HG02798 (cell line): ENCODE results near the gene CARTPT.

Experiments
- ATAC-seq: cut with Tn5 transposase; IDR thresholded peaks from one replicate; pipeline ENCODE4 v1.9.1; 2021; ENCODE audit warnings: mild to moderate bottlenecking; ENCODE audit not compliant: unreplicated experiment, poor library complexity

The CARTPT gene

DNA sequence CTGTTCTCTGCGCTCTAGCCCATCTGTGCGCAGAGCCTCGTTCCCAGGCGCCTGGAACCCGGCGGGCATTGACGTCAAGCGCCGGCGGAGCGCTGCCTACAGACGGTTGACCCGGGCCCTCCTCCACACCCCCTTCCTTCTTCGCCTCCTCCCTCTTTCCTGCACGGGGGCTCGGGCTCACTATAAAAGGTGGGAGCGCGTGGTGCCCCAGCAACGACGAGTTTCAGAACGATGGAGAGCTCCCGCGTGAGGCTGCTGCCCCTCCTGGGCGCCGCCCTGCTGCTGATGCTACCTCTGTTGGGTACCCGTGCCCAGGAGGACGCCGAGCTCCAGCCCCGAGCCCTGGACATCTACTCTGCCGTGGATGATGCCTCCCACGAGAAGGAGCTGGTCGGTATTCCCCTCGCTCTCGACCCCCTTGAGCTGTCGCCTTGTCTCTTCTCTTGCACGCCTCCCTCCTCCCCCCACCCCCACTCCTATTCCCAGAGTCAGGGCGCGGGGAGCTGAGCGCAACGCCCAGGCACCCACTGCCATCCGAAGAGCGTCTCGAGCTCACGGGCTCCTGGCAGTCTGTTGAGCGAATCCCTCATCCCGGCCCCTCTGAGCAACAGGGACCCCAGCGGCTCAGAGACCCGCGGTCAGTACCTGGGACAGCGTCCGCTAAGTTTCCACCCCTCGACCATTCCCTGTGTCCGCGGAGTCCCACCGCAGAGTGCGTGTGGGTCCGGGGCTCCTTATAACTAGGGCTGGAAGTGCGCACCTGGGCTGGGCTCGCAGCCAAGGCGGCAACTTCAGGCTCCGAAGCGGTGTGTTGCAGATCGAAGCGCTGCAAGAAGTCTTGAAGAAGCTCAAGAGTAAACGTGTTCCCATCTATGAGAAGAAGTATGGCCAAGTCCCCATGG, at the start of gene CARTPT:
Gene CARTPT, plus strand, starts transcription at position 213 of the 902 bp plus-strand sequence. Its CDS starts 19 bp downstream, at position 232.
- no peak for ATAC-seq

DNA sequence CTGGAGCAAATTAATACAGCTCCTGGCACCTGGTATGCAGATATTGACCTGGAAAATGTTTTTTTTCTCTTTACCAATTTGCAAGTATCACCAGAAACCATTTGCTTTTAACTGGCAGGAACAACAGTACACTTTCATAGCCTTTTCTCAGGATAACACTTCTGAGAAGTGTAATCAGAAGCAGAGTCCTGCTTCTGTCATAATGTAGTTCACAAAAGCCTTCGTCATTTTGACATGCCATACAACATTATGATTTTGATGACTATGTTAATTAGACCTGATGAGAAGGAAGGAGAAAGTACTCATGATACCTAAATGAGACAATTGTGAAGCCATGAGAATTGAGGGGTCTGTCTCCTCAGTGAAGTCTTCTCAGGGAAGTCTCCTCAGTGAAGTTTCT, 41.1 kb upstream of the CARTPT start:
- ATAC-seq, result no peak

DNA sequence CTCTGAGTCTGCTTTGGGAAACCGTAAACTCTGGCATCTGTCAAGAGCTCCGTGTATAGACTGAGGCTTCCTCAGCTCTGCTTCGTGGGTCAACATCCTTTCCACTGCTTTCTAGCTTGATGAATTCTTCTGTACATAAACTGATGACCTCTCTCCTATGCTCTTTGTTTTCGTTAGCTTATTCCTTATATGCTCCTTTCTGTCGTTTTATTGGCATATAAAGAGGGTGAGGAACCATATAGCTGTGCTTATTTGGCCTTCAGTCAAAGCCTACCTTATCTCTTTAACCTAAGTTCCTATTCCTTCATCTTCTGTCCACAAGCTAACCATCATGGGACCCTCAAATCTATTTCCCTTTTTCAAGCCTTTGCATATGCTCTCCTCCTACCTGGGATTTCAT, 39.4 kb upstream of the CARTPT start:
- ATAC-seq, result no peak

DNA sequence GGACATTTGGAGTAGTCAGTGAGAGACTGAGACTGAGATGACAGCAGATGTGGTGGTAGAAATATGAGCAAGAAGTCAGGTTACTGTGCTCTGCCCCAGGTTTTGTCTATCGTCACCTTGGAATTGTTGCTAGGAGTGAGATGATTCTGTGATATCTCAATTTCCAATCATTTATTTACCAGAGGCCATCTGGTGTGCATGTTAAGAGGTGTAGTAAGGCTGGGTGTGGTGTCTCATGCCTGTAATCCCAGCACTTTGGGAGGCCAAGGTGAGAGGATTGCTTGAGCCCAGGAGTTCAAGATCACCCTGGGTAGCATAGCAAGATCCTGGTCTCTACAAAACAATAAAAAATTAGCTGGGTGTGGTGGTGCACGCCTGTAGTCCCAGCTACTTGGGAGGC, 38.6 kb upstream of the CARTPT start:
- ATAC-seq, result no peak

DNA sequence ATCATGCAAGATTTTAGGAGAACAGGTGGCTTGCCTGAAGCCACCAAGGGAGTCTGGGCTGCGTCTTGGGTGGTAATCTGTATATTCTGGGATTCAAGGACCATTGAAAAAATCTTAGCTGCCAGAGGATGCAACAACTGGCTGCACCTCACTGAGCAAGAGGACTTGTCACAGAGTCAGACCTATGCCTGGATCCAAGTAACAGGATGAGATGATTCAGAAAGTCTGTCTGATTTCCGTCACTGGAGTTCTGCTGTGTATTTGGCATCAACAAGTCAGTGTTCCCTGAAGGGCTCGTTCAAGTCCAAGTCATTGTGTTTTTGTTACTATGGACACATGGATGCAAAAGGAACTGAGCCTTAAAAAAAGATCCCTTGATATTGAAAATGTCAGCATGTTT, 37.8 kb upstream of the CARTPT start:
- no peak for ATAC-seq

DNA sequence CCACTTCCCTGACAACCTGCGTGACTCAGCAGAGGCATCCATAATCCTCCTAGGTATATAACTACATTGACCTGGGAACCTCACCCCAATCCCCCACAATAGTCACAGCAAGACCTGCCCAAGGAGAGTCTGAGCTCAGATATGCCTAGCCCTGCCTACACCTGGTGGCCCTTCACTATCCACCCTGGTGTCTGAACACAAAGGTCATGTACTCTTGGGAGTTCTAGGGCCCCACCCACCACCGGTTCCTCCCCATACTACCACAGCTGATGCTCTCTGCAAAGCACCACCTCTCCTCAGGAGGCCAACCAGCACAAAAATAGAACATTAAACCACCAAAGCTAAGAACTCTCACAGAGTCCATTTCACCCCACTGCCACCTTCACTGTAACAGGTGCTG, 34.8 kb upstream of the CARTPT start:
- no peak for ATAC-seq

DNA sequence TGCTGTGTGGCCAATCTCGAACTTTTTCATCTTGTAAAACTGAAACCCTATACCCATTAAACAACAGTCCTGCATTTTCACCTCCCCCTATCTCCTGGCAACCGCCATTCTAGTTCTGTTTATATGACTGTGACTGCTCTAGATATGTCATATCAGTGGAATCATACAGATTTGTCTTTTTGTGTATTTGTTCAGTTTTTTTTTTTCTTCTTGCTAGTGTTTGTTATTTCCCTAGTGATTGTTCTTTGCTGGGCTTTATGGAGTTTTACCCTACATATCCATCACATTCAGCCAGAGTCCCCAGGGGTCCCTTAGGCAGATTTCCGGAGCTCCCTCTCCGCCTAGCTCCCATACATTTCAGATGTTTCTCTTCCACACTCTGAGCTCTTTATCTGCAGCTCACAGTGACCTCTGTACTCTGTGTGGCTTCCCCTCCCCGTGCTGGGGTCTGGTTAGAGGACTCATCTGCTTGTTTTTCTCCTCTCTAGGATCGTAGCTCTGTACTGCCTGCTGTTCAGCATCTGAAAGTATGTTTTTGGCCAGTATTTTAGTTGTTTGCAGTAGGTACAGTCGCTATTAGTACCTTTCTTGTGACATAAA, 25.1 kb upstream of the CARTPT start:
- no peak for ATAC-seq

DNA sequence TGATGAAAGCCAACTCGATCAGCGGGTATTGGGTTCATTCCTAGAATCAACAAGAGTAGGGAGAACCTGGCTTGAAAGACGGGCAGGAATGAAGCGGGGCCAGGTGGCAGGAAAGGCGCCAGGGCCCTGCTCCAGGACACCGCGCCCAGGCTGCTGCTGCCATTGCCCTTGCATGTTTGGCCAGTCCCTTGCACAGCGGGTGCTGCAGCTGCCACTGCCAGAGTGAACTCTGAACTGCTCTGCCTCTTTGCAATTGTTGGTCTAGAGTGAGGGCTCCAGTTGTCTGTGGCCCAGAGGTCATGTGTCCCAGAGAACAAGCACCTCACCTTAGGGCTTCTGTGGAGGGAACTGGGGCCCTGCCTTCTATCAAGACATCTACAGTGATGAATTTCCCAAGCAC, 24.0 kb upstream of the CARTPT start:
- ATAC-seq, result no peak

DNA sequence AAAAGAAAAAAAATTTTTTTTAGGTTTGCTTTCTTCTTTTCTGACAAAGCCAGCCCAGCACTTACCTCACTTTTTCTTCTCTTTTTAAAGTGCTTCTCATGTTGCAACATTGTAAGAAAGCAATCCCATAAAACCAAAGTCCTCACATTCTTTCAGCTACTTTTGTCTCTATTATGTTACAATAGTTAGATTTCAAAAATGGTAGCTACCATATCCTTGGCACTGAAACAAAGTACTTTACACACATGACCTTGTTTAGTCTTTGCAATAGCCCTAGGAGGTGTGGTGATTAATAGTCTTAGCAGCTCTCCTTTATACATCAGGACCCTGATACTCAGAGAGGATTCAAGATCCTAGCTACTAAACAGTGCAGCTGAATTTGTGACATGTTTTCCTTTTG, 23.5 kb upstream of the CARTPT start:
- no peak for ATAC-seq

DNA sequence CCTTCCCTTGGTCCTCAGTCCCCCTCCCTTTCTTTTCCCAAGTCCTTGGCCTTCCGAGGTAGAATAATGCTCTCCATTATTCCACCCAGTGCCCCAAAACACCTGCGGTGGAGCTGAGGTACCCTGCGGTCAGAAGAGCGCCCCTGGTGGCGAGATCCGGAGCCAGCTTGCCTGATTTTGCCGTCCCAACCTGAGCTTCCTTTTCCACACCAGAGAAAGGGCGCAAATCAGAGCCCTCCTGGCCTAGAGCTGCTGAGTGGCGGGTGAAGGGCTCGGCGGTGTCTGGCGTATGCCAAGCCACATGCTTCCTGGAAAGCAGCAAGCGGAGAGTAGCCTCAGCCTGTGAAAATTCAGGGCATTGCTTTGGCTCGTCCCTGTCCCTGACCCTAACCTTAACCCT, 21.1 kb upstream of the CARTPT start:
- no peak for ATAC-seq

DNA sequence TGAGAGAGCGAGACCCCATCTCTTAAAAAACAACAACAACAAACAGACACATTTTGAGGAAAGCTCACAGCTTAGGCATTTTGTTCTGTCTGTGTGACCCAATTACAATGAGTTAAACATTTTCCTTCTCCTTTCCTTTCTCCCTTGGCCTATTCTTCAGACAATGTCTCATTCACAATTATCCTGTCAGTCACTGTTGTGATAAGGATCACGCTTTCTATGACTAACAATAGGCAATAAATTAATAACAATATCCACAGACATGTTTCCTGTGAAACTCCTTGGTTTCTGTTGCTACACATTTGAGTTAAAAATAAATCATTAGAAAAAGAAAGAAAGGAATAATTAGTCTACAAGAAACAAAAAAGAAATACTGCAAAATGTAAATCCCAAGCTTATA, 19.8 kb upstream of the CARTPT start:
- no peak for ATAC-seq

DNA sequence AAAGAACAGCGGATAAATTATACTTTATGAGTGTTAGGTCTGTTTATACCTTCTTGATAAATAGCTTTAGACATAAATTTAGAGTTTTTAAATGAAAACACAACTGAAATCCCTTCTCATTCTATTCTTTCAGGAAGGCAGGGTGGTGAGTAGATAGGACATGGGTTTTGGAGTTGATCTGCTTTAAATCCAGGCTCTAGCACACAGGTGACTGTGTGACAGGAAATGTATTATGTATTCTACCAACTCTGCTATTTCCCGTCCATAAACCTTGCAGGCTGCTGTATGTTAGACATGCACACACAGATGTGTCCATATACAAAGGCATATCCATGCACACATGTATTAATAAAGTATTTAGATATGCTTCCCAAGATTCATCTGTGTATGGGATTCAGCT, 19.3 kb upstream of the CARTPT start:
- no peak for ATAC-seq

DNA sequence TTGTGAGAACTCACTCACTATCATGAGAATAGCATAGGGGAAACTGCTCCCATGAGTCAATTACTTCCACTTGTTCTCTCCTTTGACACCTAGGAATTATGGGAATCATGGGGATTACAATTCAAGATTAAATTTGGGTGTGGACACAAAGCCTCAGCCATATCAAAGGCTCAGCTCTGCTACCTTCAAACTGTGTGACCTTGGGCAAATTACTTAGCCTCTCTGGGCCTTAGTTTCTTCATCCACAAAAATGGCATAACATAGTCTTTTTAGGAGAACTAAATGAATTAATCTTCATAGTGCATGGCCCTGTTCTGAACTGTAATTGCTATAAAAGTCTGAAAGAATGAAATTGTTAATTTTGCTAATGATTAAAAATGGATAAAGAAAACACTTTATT, 18.3 kb upstream of the CARTPT start:
- no peak for ATAC-seq

DNA sequence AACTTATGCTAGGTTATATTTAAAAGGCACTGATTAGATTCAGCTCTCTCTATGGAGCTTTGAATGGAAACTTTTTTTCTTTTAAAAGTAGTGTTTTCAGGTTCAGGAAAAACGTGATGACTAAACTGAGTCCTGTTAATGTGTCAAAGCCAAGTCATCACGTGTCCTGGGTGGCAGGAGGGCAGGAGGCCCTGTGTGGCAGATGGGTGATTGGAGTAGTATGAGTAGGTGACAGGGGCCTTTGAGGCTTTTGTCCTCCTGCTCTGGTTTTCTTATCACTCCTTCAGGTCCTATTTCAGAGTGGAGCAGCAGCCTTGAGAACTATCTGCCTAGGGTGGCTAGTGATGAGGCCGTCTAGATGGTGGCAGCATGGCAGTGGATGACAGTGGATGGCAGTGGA, 17.7 kb upstream of the CARTPT start:
- ATAC-seq, result no peak

DNA sequence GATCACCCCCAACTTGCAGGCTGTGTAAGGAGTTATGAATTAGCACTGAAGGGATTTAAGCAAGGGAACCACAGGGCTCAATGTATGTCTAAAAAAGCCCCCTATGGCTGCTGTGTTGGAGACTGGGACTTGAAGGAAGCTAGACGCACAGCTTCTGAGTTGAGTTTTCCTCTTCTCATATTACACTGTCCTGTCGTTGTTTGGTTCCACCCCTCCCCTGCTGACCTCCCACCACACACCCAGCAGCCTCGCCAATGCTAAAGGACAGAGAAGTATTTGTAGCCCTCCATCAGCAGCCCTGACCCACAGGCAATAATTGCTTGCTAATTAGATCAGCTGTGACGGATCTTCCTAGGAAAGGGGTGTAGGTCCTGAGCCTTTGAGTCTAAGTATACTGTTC, 15.1 kb upstream of the CARTPT start:
- no peak for ATAC-seq

DNA sequence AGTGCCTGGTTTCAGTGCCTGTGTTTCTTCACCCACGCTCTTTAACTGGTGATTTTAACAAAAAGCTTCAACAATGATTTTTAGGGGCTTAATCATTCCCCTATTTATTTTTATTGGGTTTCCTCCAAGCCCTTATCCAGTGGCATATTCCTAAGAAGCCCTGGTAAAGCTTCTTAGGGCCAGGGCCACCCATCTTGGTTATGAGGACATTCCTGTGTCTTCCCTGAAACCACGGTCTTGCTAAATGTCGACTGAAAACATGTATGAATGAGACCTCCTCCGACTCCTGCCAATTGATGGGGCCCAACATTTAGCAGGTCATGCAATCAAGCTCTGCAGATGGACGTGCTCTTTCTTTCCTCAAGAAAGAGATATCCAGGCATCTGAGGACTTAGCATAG, 13.7 kb upstream of the CARTPT start:
- ATAC-seq, result no peak

DNA sequence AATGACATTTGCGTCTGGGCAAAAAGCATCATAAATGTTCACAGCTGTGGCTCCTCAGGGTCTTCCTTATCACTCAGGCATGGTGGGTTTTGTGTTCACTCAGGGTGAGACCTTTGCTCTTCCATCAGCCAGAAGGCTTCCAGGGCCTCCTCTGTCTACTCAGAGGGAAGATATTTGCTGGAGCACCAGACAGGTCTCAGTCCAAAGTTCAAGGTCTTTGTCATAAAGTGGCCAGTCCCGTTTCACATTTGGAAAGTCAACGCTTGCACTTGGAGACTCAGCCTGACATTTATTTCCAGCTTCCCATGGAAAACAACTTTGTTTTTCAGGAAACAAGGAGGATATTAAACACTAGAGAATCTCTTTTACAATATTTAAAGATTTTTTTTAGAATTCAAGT, 12.2 kb upstream of the CARTPT start:
- no peak for ATAC-seq

DNA sequence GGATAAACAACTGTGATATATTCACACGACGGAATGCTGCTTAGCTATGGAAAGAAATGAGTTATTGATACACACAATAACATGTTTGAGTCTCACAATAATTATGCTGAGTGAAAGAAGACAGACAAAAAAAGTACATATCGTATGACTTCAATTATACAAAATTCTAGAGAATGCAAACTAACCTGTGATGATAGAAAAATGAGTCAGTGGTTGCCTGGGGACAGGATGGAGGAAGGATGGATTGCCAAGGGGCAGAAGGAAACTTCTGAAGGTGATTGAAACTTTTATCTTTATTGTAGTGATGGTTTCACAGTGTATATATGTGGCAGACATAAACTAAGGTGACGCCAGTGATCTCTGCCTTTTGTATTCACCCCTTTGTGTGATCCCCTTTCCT, 7.5 kb upstream of the CARTPT start:
- ATAC-seq, result no peak

DNA sequence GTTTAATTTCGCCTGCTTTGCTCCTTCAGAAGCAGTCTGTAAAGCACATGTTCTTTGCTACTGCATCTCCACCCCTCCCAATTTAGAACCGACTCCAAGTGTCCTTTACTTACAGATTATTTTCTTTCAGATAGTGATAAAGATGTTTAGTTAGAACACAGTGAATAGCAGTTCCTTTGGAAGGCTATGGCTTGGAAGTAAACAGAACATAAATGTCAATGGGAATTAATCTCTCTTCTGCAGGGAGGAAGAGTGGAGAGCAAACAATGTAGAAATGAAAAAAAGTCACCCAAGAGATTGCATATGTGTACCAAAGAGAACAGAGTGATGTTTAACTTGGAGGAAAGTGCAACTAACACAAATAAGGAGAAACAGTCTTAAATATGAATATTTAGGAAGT, 4.2 kb upstream of the CARTPT start:
- no peak for ATAC-seq

DNA sequence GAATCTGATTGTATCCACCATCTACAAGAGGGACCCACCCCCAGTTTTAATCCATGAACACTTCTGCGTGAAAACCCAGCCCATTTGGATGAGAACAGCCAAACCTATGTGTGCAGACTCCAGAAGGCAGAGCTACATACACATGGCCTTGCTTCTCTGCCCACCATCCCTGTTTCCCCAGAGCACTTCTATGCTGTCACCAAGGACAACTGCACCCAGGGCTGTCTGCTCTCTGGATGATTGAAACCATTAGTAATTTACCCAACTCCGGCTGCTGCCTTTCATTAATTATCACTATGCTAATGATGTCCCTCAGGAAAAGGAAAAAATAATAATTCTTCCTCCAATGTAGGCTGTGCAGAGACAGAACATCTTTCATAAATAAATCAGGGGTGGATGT, 8.9 kb downstream of the CARTPT start:
- no peak for ATAC-seq

DNA sequence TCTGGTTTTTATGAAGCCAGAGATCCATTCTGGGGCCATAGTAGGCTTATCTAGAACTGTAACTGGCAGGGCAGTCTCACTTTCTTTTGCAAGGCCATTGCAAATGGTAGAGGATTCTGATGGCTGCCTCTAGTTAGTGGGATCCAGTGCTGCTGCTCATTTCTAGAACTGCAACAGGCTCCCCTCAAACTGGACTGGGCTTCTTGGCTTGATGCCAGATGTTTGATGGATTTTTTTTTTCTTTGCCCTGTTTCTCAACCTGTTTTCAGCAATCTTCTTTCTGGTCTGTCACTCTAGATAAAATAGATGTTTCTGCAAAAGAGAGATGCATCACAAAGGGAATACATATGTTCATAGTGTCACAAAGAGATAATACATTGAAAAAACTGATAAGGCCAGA, 11.9 kb downstream of the CARTPT start:
- no peak for ATAC-seq

DNA sequence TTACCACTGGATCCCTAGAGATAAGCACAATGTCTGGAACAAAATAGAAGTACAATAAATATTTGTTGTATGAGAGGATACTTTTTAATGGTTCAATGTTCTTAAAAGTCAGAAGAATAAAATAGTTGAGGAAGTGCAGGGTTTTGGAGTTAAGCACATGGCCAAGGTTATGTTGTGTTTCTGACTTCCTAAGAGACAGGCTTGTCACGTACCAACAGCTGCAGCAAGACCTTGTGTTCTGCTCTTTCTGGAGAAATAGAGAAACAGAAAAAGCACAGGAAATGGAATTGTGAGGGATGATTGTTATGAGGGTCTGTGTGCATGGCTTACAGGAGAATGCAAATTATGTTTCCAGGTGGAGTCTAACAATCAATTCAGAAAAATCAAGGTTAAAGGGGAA, 12.9 kb downstream of the CARTPT start:
- no peak for ATAC-seq
